GM12891 (cell line): Measurements from ENCODE around the gene ATXN7L3B.

Experiments used
- POLR2A ChIP-seq: IDR thresholded peaks from 2 replicates; pipeline ENCODE4 v1.6.1; 2011; ENCODE audit warnings: low read depth, low read length, control low read depth
- POLR2AphosphoS5 ChIP-seq: IDR thresholded peaks from 2 replicates; pipeline ENCODE4 v1.6.1; 2011; ENCODE audit warnings: low read depth, low read length, control low read depth
- POU2F2 ChIP-seq: IDR thresholded peaks from 2 replicates; pipeline ENCODE4 v1.6.1; 2011; ENCODE audit warnings: low read depth, mild to moderate bottlenecking, control low read depth, low read length, moderate library complexity
- TAF1 ChIP-seq: IDR thresholded peaks from 2 replicates; pipeline ENCODE4 v1.6.1; 2011; ENCODE audit warnings: low read depth, low read length, control low read depth

GRCh38 chr12:74584483-74585062 lies 46.9 kb downstream of the ATXN7L3B start:
- TF ChIP-seq TAF1 (no peak), POLR2A (no peak), POLR2AphosphoS5 (no peak), POU2F2 (no peak)
